Activated naive CD4-positive, alpha-beta T cell treated with anti-CD3 and anti-CD28 coated beads for 36 hours (primary cell): ENCODE data around the gene EIF5A. TPM values are rescaled to one million over a fixed set of nuclear protein-coding genes. Genes with fewer than 3 reads are reported as not detected.

Source experiments
- CTCF ChIA-PET: fragments of 350-600 bp; sonication (Branson Sonifier 250); formaldehyde crosslinking; loops from one replicate; lab custom pipeline; 2021; ENCODE audit warnings: antibody characterized with exemption; lab: Charles Lee
- DNase-seq: peaks from one replicate; pipeline ENCODE4 v3.0.0-alpha.2; 2020
- H3K27ac Mint-ChIP-seq: one replicate; pipeline ENCODE4 v1.8.0; 2021; ENCODE audit warnings: mild to moderate bottlenecking, mixed read lengths
- H3K27me3 Mint-ChIP-seq: one replicate; pipeline ENCODE4 v1.8.0; 2021; ENCODE audit warnings: low read depth, mixed read lengths
- H3K36me3 Mint-ChIP-seq: one replicate; pipeline ENCODE4 v1.8.0; 2021; ENCODE audit warnings: low read depth, mixed read lengths
- H3K4me1 Mint-ChIP-seq: one replicate; pipeline ENCODE4 v1.8.0; 2021; ENCODE audit warnings: low read depth, mixed read lengths
- H3K4me3 Mint-ChIP-seq: one replicate; pipeline ENCODE4 v1.8.0; 2021; ENCODE audit warnings: mild to moderate bottlenecking, moderate library complexity, mixed read lengths
- H3K9me3 Mint-ChIP-seq: one replicate; pipeline ENCODE4 v1.8.0; 2021; ENCODE audit warnings: mixed read lengths
- intact Hi-C: fragments of 100-400 bp; cut with micrococcal nuclease; formaldehyde crosslinking; loops from one replicate; pipeline ENCODE4 v1.15.1; 2023
- total RNA-seq, 2 experiments: library from RNA; stranded (reverse); gene quantifications; one replicate each; pipeline ENCODE4 v1.2.3, GENCODE V29; 2021

The EIF5A gene
- total RNA-seq, 2 experiments from 2014 or later = 757 to 792 TPM

DNA sequence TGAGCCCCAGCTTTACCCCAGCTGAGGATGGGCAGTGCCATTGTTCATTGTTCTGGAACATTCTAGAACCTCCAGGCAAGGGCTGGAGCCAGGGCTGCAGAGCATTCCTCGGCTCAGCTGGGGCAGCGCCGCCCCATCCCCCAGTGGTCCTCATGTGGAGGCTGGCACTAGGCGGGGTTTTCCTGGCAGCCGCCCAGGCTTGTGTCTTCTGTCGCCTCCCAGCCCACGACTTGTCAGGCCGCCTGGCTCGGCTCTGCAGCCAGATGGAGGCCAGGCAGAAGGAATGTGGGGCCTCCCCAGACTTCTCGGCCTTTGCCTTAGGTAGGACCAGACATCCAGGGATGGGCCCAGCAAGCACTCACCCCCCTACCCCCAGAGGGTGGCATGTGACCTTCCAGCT, 47.6 kb downstream of the EIF5A start, which contains the start of gene TMEM95:
Gene TMEM95, plus strand, starts transcription at position 104 of the 400 bp plus-strand sequence. Its CDS starts 49 bp downstream, at position 153.
- Mint-ChIP-seq H3K9me3 (no peaks in the 10 kb centered on the region), H3K4me3 (no peak within 1 kb of the TSS), H3K27ac (no peak within 1 kb of the TSS), H3K4me1 (peaks cover 37% of the 10 kb centered on the region), H3K36me3 (peaks cover 8% of the 10 kb centered on the region), H3K27me3 (no peaks in the 10 kb centered on the region)
- CTCF ChIA-PET = interaction anchor here (0.5 to 4.4 kb wide), 22 partner anchors 14 to 276 kb away, joined by 3 to 34 read pairs (median 4); partner anchors contain the start of genes ACAP1, NEURL4, SENP3 and TMEM102
- intact Hi-C loops = loop anchor here (5.0 kb wide), 1 partner anchor 37 kb away; the partner anchor contains the start of gene PLSCR3
- DNase-seq = no peak

DNA sequence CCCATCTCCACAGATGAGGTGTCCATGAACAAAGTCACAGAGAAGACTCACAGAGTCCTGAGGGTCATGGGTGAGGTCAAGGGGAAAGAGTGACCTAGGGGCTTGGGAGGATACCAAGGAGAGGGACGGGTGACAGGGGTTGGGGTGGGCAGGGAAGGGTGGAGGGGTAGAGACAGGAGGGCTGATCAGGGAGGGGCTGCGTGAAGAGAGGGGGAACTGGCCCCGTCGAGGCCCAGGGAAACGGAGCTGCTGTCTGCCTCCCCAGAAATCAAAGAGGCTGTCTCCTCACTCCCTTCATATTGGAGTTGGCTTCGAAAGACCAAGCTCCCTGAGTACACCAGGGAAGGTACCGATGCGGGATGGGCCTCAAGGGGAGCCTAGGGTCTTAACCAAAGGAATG, 48.1 kb downstream of the EIF5A start:
- Mint-ChIP-seq H3K27ac (no peak overlapping the region), H3K9me3 (no peaks in the 10 kb centered on the region), H3K4me3 (no peak overlapping the region), H3K27me3 (no peaks in the 10 kb centered on the region), H3K4me1 (peaks cover 33% of the 10 kb centered on the region), H3K36me3 (peaks cover 8% of the 10 kb centered on the region)
- CTCF ChIA-PET = interaction anchor here (0.6 to 4.4 kb wide), 36 partner anchors 12 to 332 kb away, joined by 3 to 34 read pairs (median 4); partner anchors contain the start of genes ACAP1, FGF11, NEURL4 and PLSCR3
- no peak for DNase-seq
- intact Hi-C loops = loop anchor here (5.0 kb wide), 1 partner anchor 37 kb away; the partner anchor contains the start of gene PLSCR3

DNA sequence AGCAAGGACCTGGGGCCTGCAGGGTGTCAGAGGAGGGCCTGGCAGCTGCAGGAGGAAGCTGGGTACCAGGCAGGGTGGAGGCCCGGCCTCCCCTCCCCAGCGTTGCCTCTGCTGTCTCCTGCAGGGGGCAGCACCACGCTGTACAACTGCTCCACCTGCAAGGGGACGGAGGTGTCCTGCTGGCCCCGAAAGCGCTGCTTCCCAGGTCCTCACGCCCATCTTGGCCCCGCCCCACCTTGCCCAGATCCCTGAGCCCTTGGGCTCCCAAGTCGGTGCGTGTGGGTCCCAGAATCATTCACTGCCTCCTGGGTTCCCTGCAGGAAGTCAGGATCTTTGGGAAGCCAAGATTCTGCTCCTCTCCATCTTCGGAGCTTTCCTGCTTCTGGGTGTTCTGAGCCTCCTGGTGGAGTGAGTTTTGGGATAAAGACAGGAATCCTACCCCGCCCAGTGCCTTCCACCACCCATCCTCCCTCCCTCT, 48.7 kb downstream of the EIF5A start:
- no peak overlapping the region for H3K4me3 Mint-ChIP-seq
- H3K36me3 Mint-ChIP-seq = peaks cover 3% of the 10 kb centered on the region
- CTCF ChIA-PET = interaction anchor here (0.6 to 4.4 kb wide), 37 partner anchors 12 to 331 kb away, joined by 3 to 34 read pairs (median 4); partner anchors contain the start of genes ACAP1, FGF11, NEURL4 and PLSCR3
- H3K27me3 Mint-ChIP-seq = no peaks in the 10 kb centered on the region
- no peaks in the 10 kb centered on the region for H3K9me3 Mint-ChIP-seq
- H3K4me1 Mint-ChIP-seq = peaks cover 28% of the 10 kb centered on the region
- no peak overlapping the region for H3K27ac Mint-ChIP-seq
- peak; percentile 91 for DNase-seq
- intact Hi-C loops = loop anchor here (1.0 to 5.0 kb wide), 5 partner anchors 36 to 331 kb away; partner anchors contain the start of genes PLSCR3, SENP3, TMEM102 and TP53

DNA sequence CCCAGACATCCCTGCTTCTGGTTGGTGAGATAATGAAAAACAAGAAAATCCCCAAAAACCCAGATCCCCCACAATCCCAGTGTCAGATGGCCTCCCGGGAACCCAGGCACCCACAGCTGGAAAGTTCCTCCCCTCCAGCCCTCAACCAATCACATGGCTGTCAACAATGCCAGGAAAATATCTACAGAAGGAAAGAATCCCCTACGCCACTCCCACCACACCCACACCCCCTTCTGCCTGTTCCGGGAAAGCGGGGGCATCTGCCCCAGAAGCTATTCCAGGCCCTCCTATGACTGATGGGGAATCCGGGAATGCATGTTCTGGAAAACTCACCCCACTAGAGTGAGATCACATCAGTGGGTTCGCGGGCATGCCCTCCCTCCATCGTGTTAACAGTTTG, 49.3 kb downstream of the EIF5A start:
- Mint-ChIP-seq H3K4me1 (peaks cover 25% of the 10 kb centered on the region), H3K9me3 (no peaks in the 10 kb centered on the region), H3K36me3 (no peaks in the 10 kb centered on the region), H3K27ac (no peak overlapping the region), H3K27me3 (no peaks in the 10 kb centered on the region), H3K4me3 (no peak overlapping the region)
- intact Hi-C loops = loop anchor here (1.0 to 5.0 kb wide), 5 partner anchors 36 to 330 kb away; partner anchors contain the start of genes PLSCR3, SENP3, TMEM102 and TP53
- no peak for DNase-seq
- CTCF ChIA-PET = interaction anchor here (0.9 to 4.4 kb wide), 13 partner anchors 11 to 331 kb away, joined by 3 to 34 read pairs (median 7); partner anchors contain the start of genes ACAP1, FGF11, SENP3 and TMEM102

DNA sequence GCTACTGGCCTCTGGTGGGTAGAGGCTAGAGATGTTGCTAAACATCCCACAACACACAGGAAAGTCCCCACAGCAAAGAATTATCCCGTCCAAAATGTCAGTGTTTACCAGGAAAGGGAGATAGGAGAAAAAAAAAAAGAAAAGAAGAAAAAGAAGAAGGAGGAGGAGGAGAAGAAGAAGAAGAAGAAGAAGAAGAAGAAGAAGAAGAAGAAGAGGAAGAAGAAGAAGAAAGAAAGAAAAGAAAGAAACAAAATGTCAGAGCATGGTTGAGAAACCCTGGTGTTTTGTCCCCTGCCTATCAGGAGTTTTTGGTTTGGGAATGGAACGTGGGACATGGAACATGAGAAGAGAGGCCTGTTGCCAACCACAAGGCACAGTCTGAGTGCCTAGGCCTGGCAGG, 50.0 kb downstream of the EIF5A start:
- H3K4me3 Mint-ChIP-seq = no peak overlapping the region
- DNase-seq = no peak
- no peaks in the 10 kb centered on the region for H3K27me3 Mint-ChIP-seq
- CTCF ChIA-PET = no interaction called here
- H3K36me3 Mint-ChIP-seq = no peaks in the 10 kb centered on the region
- no peak overlapping the region for H3K27ac Mint-ChIP-seq
- intact Hi-C loops = loop anchor here (2.0 to 5.0 kb wide), 2 partner anchors 35 to 329 kb away; partner anchors contain the start of genes PLSCR3 and TP53
- H3K4me1 Mint-ChIP-seq = peaks cover 24% of the 10 kb centered on the region
- no peaks in the 10 kb centered on the region for H3K9me3 Mint-ChIP-seq

DNA sequence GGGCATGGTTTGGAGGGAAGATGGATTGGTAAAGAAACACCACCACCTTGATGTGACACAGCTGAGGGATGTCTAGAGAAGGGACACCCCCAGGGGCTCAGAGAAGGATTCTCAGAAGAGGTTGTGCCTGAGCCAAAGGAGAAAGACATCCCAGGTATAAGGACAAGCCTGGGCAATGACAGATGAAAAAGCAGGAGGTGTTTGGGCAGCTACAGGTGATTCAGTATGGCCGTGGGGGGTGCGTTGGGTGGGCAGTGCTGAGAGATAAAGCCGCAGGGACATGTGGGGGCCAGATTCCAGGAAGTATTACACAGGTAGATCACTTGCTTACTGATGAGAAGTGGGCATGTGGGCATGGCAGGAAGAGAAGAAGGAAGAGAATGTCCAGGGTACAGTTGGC, 54.5 kb downstream of the EIF5A start:
- Mint-ChIP-seq H3K27ac (no peak overlapping the region), H3K27me3 (no peaks in the 10 kb centered on the region), H3K36me3 (no peaks in the 10 kb centered on the region), H3K4me1 (no peaks in the 10 kb centered on the region), H3K4me3 (no peak overlapping the region), H3K9me3 (no peaks in the 10 kb centered on the region)
- DNase-seq = no peak
- CTCF ChIA-PET = interaction anchor here (1.3 to 1.4 kb wide), 2 partner anchors 124 to 326 kb away, joined by 3 to 5 read pairs; partner anchors contain the start of gene WRAP53
- intact Hi-C loops = no loop called here

Other genes with a start within 250 kb of the EIF5A start
- not detected for gene CLEC10A, start 227.4 kb upstream of the EIF5A start, total RNA-seq
- not detected for gene ASGR2, start 192.8 kb upstream of the EIF5A start, total RNA-seq
- gene ASGR1, start 128.3 kb upstream of the EIF5A start, total RNA-seq = 1 to 10 TPM in 1 of 2 experiments, under 1 TPM in 1; 0.64 to 1.5 TPM
- 10 to 100 TPM; 13.6 to 13.8 TPM for gene DLG4, start 87.8 kb upstream of the EIF5A start, total RNA-seq
- 100 to 1,000 TPM; 263 to 267 TPM for gene ACADVL, start 87.7 kb upstream of the EIF5A start, total RNA-seq
- 10 to 100 TPM; 26.7 to 29.4 TPM for gene DVL2, start 73.1 kb upstream of the EIF5A start, total RNA-seq
- 10 to 100 TPM in 1 of 2 experiments, 1 to 10 TPM in 1; 8.4 to 10.0 TPM for gene PHF23, start 68.2 kb upstream of the EIF5A start, total RNA-seq
- gene GABARAP, start 65.2 kb upstream of the EIF5A start, total RNA-seq = 100 to 1,000 TPM; 137 to 152 TPM
- gene CTDNEP1, start 55.9 kb upstream of the EIF5A start, total RNA-seq = 100 to 1,000 TPM; 147 to 152 TPM
- gene ELP5, start 55.4 kb upstream of the EIF5A start, total RNA-seq = 10 to 100 TPM; 52.4 to 53.5 TPM
- gene CLDN7, start 45.1 kb upstream of the EIF5A start, total RNA-seq = under 1 TPM in 1 of 2 experiments, not detected in 1; 0.40 TPM
- under 1 TPM; 0.19 to 0.37 TPM for gene SLC2A4, start 25.9 kb upstream of the EIF5A start, total RNA-seq
- gene YBX2, start 13.0 kb upstream of the EIF5A start, total RNA-seq = under 1 TPM; 0.45 to 0.52 TPM
- gene GPS2, start 7.7 kb downstream of the EIF5A start, total RNA-seq = 10 to 100 TPM; 28.2 to 32.2 TPM
- gene NEURL4, start 21.7 kb downstream of the EIF5A start, total RNA-seq = 10 to 100 TPM; 21.9 to 22.5 TPM
- 100 to 1,000 TPM; 309 to 320 TPM for gene ACAP1, start 28.9 kb downstream of the EIF5A start, total RNA-seq
- under 1 TPM; 0.41 to 0.47 TPM for gene KCTD11, start 44.5 kb downstream of the EIF5A start, total RNA-seq
- gene TMEM95, start 47.5 kb downstream of the EIF5A start, total RNA-seq = not detected
- 1 to 10 TPM; 4.0 to 4.8 TPM for gene TNK1, start 73.5 kb downstream of the EIF5A start, total RNA-seq
- gene PLSCR3, start 86.9 kb downstream of the EIF5A start, total RNA-seq = 10 to 100 TPM; 58.6 to 59.4 TPM
- gene TMEM256, start 96.5 kb downstream of the EIF5A start, total RNA-seq = 10 to 100 TPM; 65.6 to 66.3 TPM
- 1 to 10 TPM; 7.7 to 8.9 TPM for gene NLGN2, start 100.2 kb downstream of the EIF5A start, total RNA-seq
- gene SPEM1, start 112.7 kb downstream of the EIF5A start, total RNA-seq = not detected
- gene SPEM2, start 118.0 kb downstream of the EIF5A start, total RNA-seq = not detected
- gene SPEM3, start 121.2 kb downstream of the EIF5A start, total RNA-seq = not detected
- 1 to 10 TPM; 3.3 to 3.5 TPM for gene TMEM102, start 127.8 kb downstream of the EIF5A start, total RNA-seq
- gene FGF11, start 131.9 kb downstream of the EIF5A start, total RNA-seq = 1 to 10 TPM; 1.3 to 1.6 TPM
- 1 to 10 TPM; 5.1 to 5.9 TPM for gene CHRNB1, start 137.4 kb downstream of the EIF5A start, total RNA-seq
- gene ZBTB4, start 172.0 kb downstream of the EIF5A start, total RNA-seq = 1 to 10 TPM; 9.2 to 9.4 TPM
- gene SLC35G6, start 173.8 kb downstream of the EIF5A start, total RNA-seq = not detected
- gene POLR2A, start 176.7 kb downstream of the EIF5A start, total RNA-seq = 100 to 1,000 TPM; 204 to 205 TPM
- 1 to 10 TPM; 5.8 to 7.4 TPM for gene TNFSF12, start 241.4 kb downstream of the EIF5A start, total RNA-seq